CD4-positive, alpha-beta T cell treated with Interferon alpha-2 for 1 hour (primary cell): ENCODE data around the gene SLC13A2.

Source experiments
- DNase-seq, 2 donors: peaks; one replicate each; pipeline ENCODE4 v3.0.0-alpha.2; 2020 to 2022

Gene SLC13A2

DNA sequence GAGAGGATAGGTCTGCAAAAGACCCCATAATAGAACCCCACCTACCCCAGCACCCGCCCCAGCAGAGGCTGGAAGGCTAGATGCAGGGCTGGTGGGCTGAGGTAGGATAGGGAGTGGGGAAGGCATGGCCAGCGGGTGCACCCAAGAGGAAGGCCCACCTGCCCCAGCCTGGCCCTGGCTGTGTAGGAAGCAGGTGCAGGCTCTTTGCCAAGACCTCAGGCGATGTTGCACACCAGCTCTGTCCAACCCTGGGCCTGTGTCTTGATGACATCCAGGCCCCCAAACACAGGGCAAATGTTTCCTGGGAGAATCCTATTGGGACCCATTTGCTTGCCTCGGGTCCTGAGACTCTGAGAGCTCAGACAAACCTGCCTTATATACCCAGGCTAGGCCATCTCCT lies 66.8 kb downstream of the SLC13A2 start:
- DNase-seq = no peak

- no peak for DNase-seq
Observed at GRCh38 chr17:28541439-28541838, 68.0 kb downstream of the SLC13A2 start.

GRCh38 chr17:28544402-28545140 lies 71.1 kb downstream of the SLC13A2 start:
- no peak for DNase-seq

DNA sequence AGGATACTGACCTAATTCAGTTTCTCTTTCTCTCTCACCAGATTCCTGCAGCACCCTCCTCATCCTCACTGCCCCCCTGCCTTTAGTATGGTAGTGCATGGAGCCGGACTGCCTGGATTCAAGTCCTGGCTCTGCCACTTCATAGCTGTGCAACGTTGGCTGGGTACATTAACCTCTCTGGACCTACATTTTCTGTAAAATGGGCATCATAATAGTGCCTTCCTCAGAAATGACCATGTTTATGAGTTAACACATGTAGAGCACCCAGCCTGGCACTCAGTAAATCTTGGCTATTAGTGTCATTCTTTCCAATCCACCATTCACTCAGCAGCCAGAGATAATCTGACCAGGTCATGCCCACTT lies 71.7 kb downstream of the SLC13A2 start:
- DNase-seq = no peak

DNA sequence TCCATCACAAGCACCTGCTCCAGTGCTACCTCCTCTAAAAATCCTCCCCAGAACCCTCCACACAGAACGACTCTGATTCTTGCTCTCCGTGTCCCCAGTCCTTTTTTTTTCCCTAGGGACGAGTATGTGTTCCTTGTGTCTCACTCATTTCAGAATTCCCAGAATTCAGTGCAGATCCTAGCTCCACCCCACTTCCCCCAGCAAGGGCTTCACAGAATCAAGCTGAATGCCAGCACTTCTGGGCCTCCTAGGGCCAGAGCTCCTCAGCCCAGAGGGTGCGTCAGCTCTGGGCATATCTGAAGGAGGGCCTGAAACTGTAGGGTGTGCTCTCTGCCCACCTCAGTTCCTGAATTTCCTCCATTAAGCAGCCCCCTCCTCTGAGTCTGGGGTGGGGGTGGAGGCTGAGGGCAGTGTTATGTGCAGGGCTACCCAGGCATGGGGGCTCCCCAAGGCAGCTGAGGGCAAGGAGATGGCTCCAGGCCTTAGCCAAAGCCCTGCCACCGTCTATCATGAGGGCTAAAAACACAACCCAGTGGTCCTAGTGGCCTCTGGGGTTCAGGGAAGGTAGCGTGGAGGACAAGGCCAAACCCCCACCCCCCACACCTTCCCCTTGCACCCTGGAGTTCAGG lies 72.5 kb downstream of the SLC13A2 start:
- DNase-seq = no peak

GRCh38 chr17:28547096-28547622 lies 73.7 kb downstream of the SLC13A2 start:
- no peak for DNase-seq
